NCI-H2196 (cell line): ENCODE data around the gene ZSWIM4.
"Not testable (repeated sequence)": the region's sequence is repeated elsewhere in the genome, so short reads cannot be mapped to it uniquely, and the experiment has no call there.

ENCODE experiments used
- DNase-seq: peaks from one replicate; lab custom pipeline; 2025; ENCODE audit not compliant: unreplicated experiment; lab: John Stamatoyannopoulos, UW

The ZSWIM4 gene

DNA sequence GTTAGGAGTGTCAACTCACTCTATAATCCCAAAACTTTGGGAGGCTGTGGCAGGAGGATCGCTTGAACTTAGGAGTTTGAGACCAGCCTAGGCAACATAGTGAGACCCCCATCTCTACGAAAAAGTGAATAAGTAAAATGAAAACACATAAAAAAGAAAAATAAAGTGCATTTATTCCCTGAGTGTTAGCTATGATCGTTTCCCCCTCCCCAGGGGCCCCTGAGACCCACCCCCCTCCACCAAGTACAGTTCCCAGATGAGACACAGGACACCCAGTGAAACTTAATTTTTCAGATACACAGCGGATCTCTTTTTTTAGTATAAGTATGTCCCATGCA is 53.1 kb downstream of the ZSWIM4 start:
- no peak for DNase-seq

DNA sequence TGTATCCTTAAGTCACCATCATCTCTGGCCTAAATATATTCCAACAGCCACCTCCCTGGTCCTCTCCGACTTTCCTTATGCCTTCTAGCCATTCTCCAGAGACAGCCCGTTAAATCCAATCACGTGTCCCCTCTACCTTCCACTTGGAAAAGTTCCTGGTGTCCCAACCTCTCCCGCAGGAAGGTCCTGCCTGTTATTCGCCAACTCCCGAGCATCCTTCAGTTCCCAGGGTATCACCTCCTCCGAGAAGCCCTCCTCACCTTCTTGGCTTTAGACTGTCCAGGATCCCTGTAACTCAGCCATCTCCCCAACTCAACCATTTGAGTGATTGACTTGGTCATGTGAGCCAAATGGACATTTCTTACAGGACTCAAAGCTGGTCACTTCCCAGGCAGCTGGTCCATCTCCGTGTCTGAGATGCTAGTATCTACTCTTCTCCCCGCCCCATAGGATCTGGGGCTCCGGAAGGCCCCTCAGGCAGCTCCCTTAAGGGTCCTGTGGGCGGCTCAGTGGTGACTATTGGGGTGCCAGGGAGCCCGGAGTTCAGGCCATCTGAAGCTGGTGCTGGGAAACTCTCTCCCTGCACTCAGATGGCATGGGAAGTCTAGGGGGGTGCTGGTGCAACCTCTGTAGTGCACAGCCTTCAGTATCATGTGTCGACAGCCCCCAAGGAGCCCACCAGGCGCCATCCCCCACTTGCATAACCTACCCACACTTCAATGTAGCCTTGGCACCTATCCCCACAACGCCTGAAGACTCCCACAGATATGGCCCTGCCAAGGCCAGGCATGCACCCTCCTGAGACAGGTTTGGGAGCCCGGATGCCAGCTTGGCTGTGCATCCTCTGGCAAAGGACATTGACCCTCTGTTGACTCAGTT is 53.8 kb downstream of the ZSWIM4 start:
- no peak for DNase-seq

DNA sequence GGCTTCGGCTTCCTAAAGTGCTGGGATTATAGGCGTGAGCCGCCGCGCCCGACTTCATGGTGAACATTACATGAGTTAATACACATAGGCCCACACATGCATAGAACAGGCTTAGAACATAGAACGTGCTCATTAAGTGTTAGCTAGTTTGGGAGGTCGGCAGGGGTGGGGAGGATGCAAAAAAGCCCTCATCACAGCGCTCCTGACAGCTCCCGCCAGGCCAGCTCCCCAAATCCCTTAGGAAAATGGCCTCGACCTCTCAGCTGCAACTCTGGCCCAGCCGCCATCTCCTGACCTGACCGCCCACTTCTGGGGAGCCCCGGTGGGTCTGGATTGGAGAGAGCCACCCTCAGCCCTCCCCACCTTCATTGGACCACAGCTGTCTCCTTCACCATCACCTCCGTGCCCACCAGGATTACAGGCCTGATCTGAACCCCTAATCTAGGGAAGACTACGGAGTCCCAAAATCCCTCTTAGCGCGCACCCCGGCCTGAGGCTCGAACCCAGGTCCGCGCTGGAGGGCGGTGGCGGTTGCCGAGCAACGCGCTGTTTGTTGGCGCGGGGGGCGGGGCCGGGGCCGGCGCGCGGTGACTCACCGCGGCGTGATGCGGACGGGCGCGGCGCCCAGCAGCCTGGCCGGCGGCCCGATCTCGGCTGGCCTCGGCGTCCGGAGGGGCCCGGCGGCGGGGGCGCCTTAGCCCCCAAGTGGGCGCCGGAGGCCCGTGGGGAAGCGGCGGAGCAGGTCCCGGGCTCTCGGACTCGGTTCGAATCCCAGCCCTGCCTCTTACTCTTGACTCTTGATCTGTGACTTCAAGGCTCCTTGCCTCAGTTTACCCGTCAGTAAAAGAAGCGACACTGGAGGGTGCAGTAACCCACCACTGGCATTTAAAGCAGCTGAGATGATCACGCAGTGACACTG is 55.0 kb downstream of the ZSWIM4 start:
- peak; percentile 90 for DNase-seq

DNA sequence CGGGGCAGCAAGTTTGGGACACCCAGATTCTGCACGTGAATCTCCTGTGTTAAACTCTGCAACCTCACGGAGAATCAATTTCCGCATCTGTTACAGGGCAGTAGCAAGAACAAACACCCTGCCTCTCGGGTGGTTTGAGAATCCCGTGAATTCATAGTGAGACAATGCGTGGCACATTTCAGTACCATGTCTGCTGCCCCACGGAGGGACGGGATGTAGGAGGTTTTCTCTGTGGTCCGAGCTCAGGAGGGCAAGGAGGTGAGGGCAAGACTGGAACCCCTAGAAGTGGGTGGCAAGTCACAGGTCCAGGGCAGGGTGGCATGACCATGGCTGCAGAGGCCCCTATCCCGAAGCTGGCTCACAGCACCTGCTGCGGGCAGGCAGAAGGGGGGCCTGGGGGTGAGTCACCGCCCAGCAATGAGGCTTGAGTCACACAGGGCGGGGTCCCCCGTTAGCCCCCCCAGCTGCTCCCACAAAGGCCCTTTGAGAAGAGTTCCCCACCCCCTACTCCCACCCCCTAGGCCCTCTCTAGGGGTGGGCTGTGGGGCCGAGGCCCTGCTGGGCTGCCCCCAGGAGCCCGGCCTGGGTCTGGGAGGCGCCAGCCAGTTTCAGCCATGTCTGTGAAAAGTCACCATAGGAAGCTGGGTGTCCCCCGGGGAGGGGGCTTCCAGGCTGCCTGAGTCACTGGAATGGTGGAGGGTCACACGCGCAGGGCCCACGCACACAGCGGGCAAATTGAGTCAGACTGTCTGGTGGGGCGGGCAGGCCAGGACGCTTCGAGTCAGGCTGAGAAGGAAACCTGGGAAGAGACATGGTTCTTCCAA is 55.9 kb downstream of the ZSWIM4 start:
- peak; percentile 72 for DNase-seq

DNA sequence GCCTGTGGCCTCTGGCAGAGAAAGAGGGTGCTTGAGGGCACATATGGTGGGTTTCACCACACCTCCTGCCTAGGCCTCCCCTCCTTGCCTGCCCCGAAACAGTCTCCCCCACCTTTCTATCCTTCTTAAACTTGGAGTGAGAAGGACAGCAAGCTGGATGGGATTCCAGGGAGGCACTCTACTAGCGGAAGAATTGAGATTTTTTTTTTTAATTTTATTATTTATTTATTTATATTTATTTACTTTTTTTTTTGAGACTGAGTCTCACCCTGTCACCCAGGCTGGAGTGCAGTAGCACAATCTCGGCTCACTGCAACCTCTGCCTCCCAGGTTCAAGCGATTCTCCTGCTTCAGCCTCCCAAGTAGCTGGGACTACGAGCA is 56.5 kb downstream of the ZSWIM4 start:
- not testable (repeated sequence) for DNase-seq

DNA sequence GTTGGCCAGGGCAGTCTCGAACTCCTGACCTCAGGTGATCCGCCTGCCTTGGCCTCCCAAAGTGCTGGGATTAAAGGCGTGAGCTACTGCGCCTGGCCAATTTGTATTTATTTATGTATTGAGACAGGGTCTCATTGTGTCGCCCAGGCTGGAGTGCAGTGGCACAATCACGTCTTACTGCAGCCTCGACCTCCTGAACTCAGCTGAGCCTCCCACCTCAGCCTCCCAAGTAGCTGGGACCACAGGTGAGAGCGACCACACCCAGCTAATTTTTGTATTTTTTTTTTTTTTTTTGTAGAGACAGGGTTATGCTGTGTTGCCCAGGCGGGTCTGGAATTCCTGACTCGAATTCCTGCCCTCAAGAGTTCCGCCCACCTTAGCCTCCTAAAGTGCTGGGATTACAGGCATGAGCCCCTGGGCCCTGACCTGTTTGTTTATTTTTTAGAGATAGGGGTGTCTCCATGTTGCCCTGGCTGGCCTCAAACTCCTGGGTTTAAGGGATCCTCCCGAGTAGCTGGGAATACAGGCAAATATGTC is 57.0 kb downstream of the ZSWIM4 start:
- not testable (repeated sequence) for DNase-seq

DNA sequence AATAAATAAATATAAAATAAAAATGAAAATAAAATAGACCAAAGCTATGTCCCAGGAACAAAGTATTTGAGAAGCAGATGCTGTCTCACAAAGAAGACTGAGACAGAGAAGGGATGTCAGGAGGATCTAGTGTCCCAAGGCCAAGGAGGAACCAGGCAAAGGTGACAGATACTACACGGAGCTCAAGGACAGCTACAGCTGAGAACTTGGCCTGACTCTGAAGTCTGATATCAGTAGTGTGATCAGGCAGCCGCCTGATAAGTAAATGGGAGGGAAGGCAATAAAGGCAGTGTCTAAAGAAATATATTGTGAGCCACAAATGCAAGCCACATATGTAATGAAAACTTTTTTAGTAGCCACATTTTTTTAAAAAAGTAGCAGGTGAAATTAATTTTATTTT is 61.3 kb downstream of the ZSWIM4 start:
- no peak for DNase-seq

DNA sequence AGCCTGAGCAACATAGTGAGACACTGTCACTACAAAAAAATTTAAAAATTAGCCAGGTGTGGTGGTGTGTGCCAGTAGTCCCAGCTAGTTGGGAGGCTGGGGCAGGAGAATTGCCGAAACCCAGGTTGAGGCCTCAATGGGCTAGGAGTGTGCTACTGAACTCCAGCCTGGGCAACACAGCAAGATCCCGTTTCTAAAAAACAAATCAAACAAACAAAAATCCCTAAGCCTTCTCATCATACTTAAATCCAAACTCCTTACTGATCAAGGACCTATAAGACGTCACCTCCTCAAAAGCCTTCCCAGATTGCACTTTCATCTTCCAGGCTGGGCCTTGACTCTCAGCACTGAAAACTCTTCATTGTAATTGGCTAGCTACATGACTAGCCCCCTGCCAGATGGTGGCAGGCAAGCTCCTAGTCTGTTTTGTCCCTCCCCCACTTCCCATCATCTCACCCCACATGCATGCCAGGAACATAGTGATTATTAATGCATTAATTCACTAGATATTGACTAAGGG is 64.2 kb downstream of the ZSWIM4 start:
- no peak for DNase-seq

DNA sequence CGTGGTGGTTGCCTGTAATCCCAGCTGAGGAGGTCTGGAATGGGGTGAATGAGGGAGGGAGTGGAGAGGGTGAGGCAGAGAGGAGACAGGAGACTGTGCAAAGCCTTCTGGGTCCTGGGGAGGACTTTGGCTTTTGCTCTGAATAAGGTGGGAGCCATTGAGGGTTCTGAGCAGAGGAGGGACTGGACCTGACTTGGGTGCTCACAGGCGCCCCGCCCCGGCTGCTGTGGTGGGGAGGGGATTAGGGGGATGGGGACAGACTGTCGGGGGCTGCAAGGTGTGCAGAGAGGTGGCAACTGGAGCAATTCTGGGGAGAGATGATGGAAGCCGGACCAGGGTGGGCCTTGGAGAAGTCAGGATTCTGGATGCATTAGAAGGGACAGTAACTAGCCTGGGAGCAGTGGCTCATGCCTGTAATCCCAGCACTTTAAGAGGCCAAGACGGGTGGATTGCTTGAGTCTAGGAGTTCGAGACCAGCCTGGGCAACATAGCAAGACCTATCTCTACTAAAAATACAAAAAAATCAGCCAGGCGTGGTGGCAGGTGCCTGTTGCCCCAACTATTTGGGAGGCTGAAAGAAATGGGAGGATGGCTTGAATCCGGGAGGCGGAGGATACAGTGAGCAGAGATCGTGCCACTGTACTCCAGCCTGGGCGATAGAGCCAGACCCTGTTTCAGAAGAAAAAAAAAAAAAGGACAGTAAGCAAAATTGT is 65.6 kb downstream of the ZSWIM4 start:
- no peak for DNase-seq

DNA sequence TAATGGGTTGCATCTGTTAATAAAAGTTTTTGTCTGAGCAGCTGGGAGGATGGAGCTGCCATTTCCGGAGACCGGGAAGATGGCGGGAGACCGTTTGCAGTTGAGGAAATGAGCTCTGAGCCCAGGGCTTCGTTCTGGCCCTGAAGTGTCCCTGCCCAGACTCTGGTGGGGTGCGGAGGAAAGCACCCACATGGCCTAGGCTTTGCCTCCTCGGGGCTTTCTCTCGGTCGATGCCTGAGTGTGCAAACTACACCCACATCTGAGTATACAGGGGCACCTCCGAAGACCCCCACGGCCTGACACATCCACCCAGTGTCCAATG is 66.1 kb downstream of the ZSWIM4 start:
- no peak for DNase-seq

DNA sequence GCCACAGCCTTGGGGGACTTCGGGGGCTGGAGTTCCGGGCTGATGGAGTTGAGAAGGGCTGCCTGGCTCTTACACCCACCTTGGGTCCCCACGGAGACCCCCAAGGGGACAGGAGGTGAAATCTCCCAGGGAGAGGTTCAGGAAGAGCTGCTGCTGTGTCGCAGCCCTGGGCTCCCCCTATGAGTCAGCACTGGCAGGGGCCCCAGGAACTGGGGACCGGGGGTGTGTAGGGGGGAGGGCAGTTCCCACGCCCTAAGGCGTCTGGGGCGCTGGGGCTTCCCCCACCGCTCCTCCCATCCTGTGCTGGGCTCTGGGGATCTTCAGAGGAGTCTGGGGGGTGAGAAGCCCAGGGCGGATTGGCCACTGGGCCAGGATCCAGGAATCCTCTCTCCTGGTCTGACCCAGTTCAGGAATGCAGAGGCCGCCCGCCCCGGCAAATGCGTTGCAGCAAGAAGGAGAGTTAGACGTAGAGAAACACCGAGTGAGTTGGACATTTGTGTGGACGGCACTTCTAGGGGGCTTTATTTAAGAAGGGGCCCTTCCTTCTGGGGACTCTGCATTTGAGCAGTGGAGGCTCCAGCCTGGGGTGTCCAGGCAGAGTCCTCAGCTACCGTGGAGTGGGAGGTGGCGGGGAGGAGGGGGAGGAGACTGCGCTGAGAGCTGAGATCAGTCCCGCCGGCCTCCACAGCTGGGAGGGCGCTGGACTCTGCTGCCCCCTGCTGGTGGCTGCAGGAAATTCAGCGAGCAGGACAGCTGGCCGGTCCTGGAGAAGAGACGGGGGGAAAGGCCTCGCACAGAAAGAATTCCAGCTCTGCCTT is 66.7 kb downstream of the ZSWIM4 start:
- DNase-seq: peak; percentile 87

DNA sequence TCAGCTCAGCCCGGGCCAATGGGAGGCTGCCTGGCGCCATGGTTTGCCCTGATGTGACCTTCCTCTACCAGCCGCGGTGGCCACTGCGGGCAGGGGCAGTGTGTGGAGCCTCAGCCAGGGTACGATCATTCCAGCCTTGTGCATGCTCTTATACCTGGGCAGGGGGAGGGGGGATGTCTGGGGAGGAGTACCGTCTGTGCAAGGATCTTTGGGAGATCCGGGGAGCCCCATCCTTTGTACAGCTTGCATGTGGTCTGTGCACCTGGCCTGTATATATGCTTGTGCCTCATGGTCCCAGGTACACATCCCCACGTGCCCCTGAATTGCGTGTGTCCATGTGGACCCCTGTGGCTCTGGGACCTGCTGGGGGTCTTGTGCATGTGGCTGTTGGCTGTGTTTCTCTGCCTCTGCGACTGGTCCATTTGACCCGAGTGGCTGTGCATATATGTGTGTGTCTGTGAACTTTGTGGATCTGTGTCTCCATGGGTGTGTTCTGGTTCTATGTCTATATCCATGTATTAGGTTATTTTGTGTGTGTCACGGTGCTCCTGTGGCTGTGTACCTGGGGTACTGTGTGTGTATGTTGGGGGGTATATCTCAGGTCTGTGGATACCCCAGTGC is 68.9 kb downstream of the ZSWIM4 start:
- no peak for DNase-seq

DNA sequence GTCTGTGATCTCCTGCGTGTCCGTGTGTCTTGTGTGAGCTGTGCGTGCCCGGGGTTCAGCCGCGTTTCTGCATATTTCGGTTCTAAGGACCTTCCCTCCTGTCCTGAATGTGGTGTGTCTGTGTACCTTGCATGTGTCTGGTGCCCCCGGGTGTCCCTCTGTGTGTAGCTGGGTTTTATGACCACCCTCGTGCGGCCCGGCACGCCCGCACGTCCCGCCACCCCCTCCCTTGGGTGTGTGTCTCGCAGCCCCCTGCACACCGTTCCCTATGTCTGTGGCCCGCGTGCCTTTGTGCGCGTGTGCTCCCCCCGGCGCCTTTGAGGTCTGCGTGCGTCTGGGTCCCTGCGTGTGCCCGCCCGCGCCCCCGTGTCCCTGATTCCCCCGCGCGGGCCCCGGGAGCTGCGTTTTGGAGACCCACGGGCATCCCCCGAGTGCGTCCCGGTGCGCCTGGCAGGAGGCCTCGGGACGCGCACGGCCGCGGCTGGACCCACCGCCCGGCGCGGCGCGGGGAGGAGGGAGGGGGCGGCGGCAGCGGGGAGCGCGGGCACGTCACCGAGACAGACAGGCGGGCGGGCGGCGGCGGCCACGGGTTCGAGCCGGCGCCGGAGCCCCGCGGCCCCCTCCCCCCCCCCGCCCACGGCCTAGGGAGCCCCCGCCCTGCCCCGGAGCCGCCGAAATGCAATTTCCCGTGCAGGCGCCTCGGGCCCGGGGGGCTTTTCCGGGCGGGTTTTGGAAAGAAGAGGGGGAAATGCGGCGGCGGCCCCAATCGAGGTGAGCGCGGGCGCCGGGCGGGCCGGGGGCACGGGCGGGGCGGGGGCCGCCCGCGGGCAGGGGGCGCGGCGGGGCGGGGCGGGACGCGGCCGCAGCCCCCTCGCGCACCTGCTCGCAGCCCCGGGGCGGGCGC is 69.7 kb downstream of the ZSWIM4 start:
- DNase-seq: no peak

DNA sequence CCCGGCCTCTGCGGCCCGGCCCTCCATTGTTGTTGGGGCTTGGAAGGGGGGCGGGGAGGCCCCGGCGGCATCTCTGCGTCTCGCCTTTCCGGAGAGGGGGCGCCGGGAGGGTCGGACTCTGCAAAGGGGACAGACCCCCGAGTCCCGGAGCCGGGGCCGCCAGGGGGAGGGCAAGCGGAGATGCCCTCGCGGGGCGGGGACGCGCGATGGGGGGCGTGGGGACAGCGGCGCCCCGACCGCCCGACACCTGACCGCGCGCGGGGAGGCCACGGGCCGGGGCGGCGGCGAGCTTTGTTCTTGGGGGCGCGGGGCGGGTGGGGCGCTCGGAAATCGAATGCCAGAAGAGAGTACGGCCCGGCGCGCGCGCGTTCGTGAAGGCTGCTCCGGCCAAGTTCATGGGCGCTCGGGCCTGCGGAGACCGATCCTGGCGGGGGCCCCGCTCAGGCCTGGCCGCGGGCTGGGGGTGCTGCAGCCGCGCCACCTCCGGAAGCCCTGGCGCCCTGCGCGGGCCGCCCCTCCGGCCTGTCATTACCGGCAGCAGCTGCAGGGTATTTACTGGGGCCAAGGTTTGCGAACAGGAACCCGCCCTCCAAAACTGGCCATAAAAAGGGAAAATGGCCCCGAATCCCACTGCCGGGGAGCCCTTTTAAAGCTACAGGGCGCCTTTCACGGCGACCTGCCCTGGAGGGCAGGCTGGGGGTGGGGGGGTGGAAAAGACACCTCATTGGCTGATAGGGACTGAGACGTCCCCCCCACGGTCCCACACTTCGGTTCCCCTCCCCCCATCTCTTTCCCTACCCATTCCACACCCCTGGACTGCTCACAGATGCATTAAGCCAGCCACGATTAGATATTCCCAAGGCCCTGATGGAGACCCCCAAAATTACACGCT is 70.6 kb downstream of the ZSWIM4 start:
- peak; percentile 23 for DNase-seq

DNA sequence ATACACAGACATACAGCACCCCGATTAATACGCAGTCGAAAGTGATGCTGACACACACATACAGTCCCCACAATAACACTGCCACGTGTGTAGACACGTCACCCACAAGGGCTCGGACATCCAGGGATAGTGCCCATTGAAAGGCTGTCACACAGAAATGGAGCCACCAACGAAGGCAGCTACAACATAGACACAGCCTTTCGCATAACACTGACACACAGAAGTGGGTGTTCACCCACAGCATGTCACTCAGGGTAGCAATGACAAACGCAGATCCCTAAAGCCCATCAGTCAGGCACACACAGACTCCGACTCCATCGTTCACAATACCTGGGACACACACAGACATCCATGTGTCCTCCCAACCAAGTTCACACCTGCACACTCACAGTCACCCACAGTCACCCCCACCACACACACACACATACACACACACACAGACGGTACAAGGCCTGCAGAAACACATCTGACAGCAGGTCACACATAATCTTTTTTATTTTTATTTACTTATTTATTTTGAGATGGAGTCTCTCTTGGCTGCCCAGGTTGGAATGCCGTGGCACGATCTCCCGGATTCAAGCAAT is 71.3 kb downstream of the ZSWIM4 start:
- no peak for DNase-seq

DNA sequence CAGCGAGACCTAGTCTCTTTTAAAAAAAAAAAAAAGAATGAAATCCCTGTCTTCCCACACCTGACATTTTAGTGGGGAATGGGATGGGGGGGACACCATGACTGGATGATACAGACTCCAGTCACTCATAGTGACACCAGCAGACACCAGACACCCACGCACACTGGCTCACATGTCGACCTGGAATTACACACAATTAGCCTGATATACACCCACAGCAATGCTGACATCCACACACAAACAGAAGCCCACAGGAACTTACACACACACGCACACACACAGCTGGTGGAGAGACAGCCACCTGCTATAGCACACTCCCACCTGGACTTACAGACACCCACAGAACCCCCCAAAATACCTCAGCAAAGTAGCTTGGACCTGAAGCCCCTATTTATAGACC is 73.4 kb downstream of the ZSWIM4 start:
- no peak for DNase-seq

DNA sequence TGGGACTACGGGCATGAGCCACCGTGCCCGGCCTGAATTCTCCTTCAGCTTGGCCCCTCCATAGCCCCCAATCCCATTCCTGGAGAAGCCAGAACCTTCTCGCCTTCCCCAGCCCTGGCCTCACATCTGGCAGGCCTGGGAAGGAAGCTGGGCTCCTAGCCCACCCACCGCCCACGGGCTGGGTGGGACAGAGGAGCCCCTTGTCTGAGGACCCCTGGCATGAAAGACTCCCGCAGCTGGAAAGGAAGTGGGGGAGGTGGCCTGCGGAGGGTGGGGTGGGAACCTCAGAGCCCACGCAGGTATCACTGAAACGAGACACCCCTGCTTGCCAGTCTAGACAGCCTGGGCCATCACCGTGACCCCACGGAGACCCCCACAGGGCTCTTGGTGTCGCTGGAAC is 74.0 kb downstream of the ZSWIM4 start:
- no peak for DNase-seq
